Uterus (tissue), 2 donors: Measurements from ENCODE around the gene RBMS3.

Source experiments
- POLR2A ChIP-seq, 2 donors: fragments of 450-650 bp; IDR thresholded peaks; one replicate each; pipeline ENCODE4 v1.6.1; 2016; ENCODE audit warnings: antibody characterized with exemption in 2 of 2, mild to moderate bottlenecking in 1 of 2, moderate library complexity in 1 of 2
- TF ChIP-seq, protein P1 (sequence below), 4 experiments: fragments of 200-600 bp in 2 of 4; fragments of 450-650 bp in 2 of 4; sonication (generic) in 2 of 4; IDR thresholded peaks; one replicate each; pipeline ENCODE4 v1.5.1; 2016 to 2019; ENCODE audit warnings: antibody characterized with exemption in 4 of 4, mild to moderate bottlenecking in 2 of 4, moderate library complexity in 1 of 4

DNA sequence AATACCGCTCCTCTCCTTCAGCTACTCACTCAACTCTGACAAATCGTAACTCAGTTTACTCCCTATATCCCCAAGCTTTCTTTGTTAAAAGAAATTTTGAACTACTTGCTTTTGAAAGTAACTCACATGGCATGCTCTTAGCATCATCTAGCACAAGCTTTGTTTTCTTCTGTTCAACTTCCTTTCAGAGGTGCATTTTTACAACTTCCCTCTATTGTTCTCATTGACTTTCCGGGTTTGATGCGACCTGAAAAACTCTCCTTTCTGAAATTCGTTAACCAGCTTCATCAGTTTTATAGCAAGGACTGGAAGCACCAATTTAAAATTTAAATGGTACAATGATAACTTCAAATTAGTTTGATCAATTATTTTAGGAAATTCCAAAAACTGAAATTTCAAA lies 696.0 kb downstream of the RBMS3 start:
- TF ChIP-seq, protein P1, sequence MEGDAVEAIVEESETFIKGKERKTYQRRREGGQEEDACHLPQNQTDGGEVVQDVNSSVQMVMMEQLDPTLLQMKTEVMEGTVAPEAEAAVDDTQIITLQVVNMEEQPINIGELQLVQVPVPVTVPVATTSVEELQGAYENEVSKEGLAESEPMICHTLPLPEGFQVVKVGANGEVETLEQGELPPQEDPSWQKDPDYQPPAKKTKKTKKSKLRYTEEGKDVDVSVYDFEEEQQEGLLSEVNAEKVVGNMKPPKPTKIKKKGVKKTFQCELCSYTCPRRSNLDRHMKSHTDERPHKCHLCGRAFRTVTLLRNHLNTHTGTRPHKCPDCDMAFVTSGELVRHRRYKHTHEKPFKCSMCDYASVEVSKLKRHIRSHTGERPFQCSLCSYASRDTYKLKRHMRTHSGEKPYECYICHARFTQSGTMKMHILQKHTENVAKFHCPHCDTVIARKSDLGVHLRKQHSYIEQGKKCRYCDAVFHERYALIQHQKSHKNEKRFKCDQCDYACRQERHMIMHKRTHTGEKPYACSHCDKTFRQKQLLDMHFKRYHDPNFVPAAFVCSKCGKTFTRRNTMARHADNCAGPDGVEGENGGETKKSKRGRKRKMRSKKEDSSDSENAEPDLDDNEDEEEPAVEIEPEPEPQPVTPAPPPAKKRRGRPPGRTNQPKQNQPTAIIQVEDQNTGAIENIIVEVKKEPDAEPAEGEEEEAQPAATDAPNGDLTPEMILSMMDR (IDR thresholded peaks at IDR 0.05) = no peak
- TF ChIP-seq POLR2A (IDR thresholded peaks at IDR 0.05) = no peak
